Measurements from ENCODE around the gene OR9Q2. TPM values are rescaled to one million over a fixed set of nuclear protein-coding genes. Genes with fewer than 3 reads are reported as not detected.
"Not testable (repeated sequence)": the region's sequence is repeated elsewhere in the genome, so short reads cannot be mapped to it uniquely, and the experiment has no call there.

OR9Q2 gene
- total and polyA plus RNA-seq, 2 donors (not counting 1 experiment from before 2014, with no cell fraction given): not detected

DNA sequence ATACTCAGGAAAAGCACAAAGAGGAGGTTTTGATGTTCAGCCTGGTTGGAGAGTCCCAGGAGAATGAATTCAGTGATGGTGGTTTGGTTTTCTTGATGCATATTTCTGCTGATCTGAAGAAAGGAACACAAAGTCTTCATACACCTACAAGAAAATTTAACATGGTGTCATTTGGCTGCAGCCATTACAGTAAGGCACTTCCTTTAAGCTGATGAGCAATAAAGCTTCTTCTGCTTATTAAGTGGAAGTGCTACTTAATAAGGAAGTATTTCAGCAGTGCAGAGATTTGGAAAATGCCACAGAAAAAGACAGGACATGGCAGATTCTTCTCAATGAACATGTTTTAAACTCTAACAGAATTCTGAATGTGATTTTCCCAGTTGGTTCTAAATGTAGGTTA, 15.2 kb downstream of the OR9Q2 start, which contains the start of gene OR1S2:
OR1S2 (minus strand) TSS at position 101 of the 400 bp plus-strand sequence; CDS start at position 101, 0 bp downstream.
- H3K9me3 Mint-ChIP-seq (ENCODE audit: insufficient read depth): no peaks in the 10 kb centered on the region
- Histone ChIP-seq H3K36me3 (replicated peaks in 1 of 2; ENCODE audit: control extremely low read depth in 1 of 2, control insufficient read depth in 1 of 2, extremely low read depth in 1 of 2, insufficient read depth in 2 of 2, low read length in 1 of 2) (no peaks in the 10 kb centered on the region), H4K20me1 (ENCODE audit: control insufficient read depth, insufficient read depth, low read length, poor library complexity, severe bottlenecking) (no peaks in the 10 kb centered on the region), H3K9me3 (ENCODE audit: control extremely low read depth in 1 of 3, control insufficient read depth in 2 of 3, insufficient read depth in 1 of 3, low read length in 2 of 3) (no peaks in the 10 kb centered on the region), H3K79me2 (ENCODE audit: control insufficient read depth, insufficient read depth, low read length) (no peaks in the 10 kb centered on the region), H3K4me3 (ENCODE audit: control extremely low read depth in 1 of 5, extremely low read depth in 1 of 5, insufficient read depth in 1 of 5, low read depth in 2 of 5, low read length in 4 of 5) (no peak within 1 kb of the TSS), H3K4me1 (ENCODE audit: control insufficient read depth in 2 of 2, insufficient read depth in 2 of 2, low read length in 2 of 2) (no peaks in the 10 kb centered on the region), H2AFZ (ENCODE audit: insufficient read depth, low read depth, low read length, poor library complexity, severe bottlenecking) (no peak within 1 kb of the TSS), H3K4me2 (replicated peaks; ENCODE audit: low read depth, low read length, poor library complexity, severe bottlenecking) (no peak within 1 kb of the TSS), H3K9ac (ENCODE audit: low read length) (no peak within 1 kb of the TSS), H3K27ac (ENCODE audit: low read length in 2 of 2) (no peak within 1 kb of the TSS), H3K27me3 (replicated peaks in 1 of 4; ENCODE audit: control extremely low read depth in 1 of 4, control insufficient read depth in 3 of 4, insufficient read depth in 4 of 4, low read length in 3 of 4) (no peaks in the 10 kb centered on the region)
- intact Hi-C loops (cut with micrococcal nuclease): no loop called here
- TF ChIP-seq, protein P1, sequence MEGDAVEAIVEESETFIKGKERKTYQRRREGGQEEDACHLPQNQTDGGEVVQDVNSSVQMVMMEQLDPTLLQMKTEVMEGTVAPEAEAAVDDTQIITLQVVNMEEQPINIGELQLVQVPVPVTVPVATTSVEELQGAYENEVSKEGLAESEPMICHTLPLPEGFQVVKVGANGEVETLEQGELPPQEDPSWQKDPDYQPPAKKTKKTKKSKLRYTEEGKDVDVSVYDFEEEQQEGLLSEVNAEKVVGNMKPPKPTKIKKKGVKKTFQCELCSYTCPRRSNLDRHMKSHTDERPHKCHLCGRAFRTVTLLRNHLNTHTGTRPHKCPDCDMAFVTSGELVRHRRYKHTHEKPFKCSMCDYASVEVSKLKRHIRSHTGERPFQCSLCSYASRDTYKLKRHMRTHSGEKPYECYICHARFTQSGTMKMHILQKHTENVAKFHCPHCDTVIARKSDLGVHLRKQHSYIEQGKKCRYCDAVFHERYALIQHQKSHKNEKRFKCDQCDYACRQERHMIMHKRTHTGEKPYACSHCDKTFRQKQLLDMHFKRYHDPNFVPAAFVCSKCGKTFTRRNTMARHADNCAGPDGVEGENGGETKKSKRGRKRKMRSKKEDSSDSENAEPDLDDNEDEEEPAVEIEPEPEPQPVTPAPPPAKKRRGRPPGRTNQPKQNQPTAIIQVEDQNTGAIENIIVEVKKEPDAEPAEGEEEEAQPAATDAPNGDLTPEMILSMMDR (IDR thresholded peaks at IDR 0.05): no peak
- no peak for TF ChIP-seq EZH2 (IDR thresholded peaks at IDR 0.05; ENCODE audit: borderline replicate concordance, insufficient read depth, low read depth, low read length, poor library complexity, severe bottlenecking)
- ChIA-PET POLR2A (no interaction called here), CTCF (no interaction called here)
- peaks cover 20% of the 10 kb centered on the region for H3K27me3 Mint-ChIP-seq
- no peaks in the 10 kb centered on the region for H3K4me1 Mint-ChIP-seq
- H3K27ac Mint-ChIP-seq: no peak within 1 kb of the TSS
- no peak for DNase-seq
- no peak within 1 kb of the TSS for H3K4me3 Mint-ChIP-seq
- ATAC-seq (ENCODE audit: low read depth): no peak

DNA sequence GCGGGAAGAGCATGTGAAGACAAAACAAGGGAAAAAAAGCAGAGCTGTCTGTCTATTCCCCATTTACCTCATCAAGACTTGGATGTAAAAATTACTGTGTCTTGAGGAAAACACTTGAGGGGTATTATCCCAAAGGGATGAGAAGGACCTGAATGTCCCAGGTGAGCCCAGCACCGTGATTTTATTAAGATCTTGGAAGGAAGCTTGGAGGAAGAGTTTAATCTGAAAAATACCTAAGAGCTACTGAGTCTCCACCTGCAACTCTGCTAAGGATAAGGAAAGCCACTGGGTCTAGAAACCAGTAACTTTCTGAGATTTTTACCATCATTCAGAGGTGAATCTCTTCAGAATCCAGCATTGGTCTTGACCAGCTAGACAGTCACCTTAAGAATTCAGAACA, 23.6 kb downstream of the OR9Q2 start, which contains the start of gene OR1S1:
OR1S1 (plus strand) TSS at position 301 of the 400 bp plus-strand sequence.
- H3K27me3 Mint-ChIP-seq: peaks cover 12% of the 10 kb centered on the region
- H3K4me1 Mint-ChIP-seq; H4K20me1 ChIP-seq (ENCODE audit: control insufficient read depth, insufficient read depth, low read length, poor library complexity, severe bottlenecking); DNase-seq; H3K79me2 ChIP-seq (ENCODE audit: control insufficient read depth, insufficient read depth, low read length); H3K4me1 ChIP-seq (ENCODE audit: control insufficient read depth in 2 of 2, insufficient read depth in 2 of 2, low read length in 2 of 2); H3K4me3 ChIP-seq (ENCODE audit: control extremely low read depth in 1 of 5, extremely low read depth in 1 of 5, insufficient read depth in 1 of 5, low read depth in 2 of 5, low read length in 4 of 5); H3K9me3 ChIP-seq (ENCODE audit: control extremely low read depth in 1 of 3, control insufficient read depth in 2 of 3, insufficient read depth in 1 of 3, low read length in 2 of 3); H2AFZ ChIP-seq (ENCODE audit: insufficient read depth, low read depth, low read length, poor library complexity, severe bottlenecking); CTCF ChIA-PET; intact Hi-C loops (cut with micrococcal nuclease); H3K27me3 ChIP-seq (replicated peaks in 1 of 4; ENCODE audit: control extremely low read depth in 1 of 4, control insufficient read depth in 3 of 4, insufficient read depth in 4 of 4, low read length in 3 of 4); H3K9me3 Mint-ChIP-seq (ENCODE audit: insufficient read depth); H3K4me3 Mint-ChIP-seq; POLR2A ChIA-PET; H3K9ac ChIP-seq (ENCODE audit: low read length); ATAC-seq (ENCODE audit: low read depth); H3K27ac Mint-ChIP-seq; H3K4me2 ChIP-seq (replicated peaks; ENCODE audit: low read depth, low read length, poor library complexity, severe bottlenecking); H3K36me3 ChIP-seq (replicated peaks in 1 of 2; ENCODE audit: control extremely low read depth in 1 of 2, control insufficient read depth in 1 of 2, extremely low read depth in 1 of 2, insufficient read depth in 2 of 2, low read length in 1 of 2); H3K27ac ChIP-seq (ENCODE audit: low read length in 2 of 2): not testable (repeated sequence)
- WGBS (ENCODE audit: insufficient coverage): no CpG with 5 or more reads among the region's 2 CpGs
